Renal pelvis (tissue), 4 donors: ENCODE data around the gene VAT1L. TPM values are rescaled to one million over a fixed set of nuclear protein-coding genes. Genes with fewer than 3 reads are reported as not detected.

Source experiments
- DNase-seq: peaks from one replicate; pipeline ENCODE4 v3.0.0-alpha.2; 2013
- polyA plus RNA-seq, 3 donors: library from polyadenylated mRNA; unstranded; fragments of 120-200 nt; gene quantifications; one replicate each; pipeline ENCODE4 v1.2.1, GENCODE V29; 2013; ENCODE audit not compliant: insufficient read length in 3 of 3

VAT1L gene
- polyA plus RNA-seq, 3 donors: 3.4 to 6.4 (median 3.7) TPM

GRCh38 chr16:77868052-77868451 lies 79.7 kb downstream of the VAT1L start:
- no peak for DNase-seq

- no peak for DNase-seq
These were observed 80.1 kb downstream of the VAT1L start for GRCh38 chr16:77868478-77868877.

DNA sequence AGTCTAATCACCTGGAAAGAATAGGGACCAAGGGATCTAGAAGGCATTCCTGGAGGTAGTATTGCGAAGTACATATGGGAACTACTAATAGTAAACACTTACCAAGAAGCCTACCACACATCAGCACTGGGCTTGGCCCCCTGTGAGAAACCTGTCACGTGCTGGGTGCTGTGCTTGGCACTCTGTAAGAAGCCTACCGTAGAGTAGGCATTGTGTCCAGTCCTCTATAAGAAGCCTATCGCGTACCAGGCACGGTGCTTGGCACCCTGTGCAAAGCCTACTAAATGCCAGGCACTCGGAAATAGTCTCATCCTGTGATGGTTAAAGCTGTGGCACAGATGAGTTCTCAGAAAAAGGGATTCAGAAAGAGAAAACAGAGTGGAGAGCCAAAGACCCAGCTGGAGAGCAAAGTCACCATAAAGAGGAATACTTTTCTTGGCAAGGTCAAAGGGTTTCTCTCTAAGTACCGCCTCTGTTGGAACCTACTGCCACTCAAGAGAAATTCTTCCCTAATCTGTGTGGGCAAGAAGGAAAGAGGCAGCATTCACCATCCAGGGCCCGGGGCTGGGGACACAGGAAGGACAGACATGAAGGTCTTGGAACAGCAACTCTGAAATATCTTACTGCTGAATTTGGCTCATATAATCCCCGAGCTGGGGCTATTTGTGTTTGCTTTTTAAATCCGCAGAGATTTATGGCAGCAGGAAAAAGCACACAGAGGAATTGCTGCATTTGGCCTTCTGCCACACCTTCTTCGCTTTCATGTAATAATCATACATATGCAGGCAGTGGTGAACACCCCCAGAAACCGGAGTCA lies 81.8 kb downstream of the VAT1L start:
- peak; percentile 51 for DNase-seq

GRCh38 chr16:77871932-77872331 lies 83.6 kb downstream of the VAT1L start:
- DNase-seq: no peak

DNA sequence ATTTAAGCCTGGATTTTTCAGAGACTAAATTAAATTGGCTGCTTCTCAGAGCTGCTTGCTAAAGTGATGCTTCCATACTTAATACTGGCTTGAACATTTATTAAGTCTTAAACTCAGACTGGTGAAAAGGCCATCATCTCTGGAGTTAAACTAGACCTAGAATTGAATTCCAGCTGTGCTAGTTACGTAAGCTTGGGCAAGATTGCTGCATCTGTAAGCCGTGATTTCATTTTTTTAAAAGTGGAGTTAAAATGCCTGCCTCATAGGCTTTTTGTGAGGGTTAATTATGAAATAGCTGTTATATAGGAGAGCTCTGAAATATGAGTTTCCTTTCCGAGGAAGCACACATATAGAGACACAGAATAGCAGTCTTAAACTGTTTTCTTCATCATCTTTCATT lies 84.7 kb downstream of the VAT1L start:
- no peak for DNase-seq

GRCh38 chr16:77874347-77874746 lies 86.0 kb downstream of the VAT1L start:
- DNase-seq: no peak

DNA sequence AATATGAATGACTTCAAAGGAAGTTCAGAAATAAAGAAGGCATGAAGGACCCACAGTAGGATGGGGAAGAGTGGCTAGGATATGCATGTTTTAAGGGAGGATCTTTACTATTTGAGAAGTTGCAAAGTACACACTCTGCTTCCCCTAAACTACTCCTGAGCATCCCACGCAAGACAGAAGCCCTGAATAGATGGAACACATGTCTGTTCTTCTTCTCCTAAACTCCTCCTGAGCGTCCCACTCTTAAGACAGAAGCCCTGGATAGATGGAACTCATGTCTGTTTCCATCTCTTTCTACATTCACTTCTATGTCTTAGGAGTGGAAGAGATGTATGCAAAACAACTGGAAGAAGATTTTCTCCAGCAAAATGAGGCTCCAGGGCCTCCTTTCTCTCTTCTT lies 88.4 kb downstream of the VAT1L start:
- no peak for DNase-seq

DNA sequence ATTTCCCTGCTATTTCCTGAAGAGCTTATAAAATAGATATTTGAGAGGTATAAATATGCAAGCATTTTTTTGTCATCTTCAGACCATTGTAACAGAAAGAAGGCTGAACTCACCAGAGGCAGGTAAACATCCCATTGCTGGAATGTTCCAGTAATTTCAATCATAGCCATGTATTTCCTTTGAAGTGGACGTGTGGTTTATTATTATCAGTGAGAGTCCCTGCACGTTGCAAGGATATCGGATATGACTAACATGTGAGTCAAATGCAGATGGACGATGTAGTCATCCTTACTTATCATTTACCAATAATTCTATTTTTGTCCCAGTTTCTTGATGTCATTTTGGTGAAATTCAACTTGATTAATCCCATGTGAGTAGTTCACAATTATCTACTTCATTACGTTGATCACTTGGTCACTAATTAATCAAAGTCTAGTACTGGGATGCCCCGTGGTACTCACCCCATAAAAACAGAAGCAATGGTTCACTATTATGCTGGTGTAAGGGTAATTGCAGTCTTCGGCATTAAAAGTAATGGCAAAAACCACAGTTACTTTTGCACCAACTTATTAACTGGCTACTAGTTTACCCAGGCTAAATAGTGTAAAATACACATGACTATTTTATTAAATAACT lies 89.5 kb downstream of the VAT1L start:
- no peak for DNase-seq

DNA sequence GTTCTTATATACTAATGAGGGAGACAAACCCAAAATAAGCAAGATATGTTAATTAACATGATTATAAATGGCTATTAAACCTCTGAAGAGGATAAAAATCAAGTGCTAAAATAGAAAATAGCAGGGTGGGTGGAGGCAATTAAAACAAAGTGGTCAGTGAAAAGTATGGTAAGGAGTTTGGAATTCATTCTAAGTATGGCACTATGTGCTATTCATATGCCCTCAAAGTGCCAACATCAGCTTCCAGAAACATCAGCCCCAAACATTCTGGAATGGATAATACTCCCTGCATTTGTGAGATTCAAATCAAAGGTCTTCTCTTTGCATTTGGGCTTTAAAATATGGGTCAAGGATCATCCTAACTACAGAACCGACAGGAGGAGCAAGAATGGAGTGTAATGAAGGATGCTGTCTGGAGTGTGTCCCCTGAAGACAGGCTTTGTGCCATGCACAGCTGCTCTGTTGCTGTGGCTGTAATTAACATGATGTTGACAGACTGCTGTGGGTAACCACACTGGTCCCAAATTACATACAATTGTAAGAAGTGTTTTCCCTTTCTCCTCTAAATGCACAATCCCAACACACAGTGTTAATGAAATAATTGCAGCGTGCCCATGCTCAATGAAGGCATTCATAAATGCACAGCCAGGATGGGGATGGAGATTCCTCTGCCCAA lies 93.1 kb downstream of the VAT1L start:
- no peak for DNase-seq

DNA sequence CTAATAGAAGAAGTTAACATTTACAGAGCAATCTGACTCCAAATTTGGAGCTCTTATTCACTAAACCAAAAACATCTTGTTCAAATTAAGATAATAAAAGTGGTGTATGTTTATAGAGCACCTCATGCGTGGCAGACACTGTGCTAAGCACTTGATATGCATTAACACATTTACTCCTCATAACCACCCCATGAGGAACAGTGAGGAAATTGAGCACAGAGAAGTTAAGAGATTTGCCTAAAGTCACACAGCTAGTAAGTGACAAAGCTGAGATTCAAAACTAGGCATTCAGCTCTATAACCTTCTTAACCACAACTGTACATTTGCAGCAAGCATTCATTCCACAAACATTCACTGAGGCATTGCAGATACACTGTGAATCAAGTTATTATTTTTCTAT lies 94.0 kb downstream of the VAT1L start:
- no peak for DNase-seq

DNA sequence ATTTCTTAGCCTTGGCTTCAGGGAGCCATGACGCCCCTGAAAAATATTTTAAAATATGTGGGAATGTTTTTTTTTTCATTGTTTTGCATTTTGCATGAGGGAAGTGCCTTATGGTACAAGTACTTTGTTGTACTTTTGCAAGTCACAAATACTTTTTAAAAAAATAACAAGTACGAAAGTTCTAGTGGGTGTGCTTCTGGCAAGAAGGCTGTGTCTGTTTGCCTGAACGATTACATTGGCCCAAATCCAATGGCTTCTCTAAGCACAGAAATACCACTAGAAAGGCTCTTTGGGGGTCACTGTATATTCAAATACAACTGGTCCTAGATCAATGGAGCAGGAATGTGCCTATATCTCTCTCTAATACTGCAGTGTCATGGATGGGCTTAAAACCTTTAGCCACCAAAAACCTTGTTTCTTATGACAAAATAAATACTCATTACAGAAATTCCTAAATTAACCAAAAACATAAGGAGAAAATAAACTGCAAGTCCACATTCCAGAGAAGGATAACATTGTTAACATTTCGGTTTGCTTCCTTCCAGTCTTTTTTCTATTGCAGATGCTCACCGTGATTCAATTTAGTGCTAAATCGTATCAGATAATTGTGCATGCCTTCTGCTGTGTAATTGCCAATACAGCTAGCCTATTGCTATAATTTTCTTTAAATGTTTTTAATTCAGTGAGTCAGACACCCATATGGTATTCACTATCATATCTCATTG lies 97.4 kb downstream of the VAT1L start:
- no peak for DNase-seq

DNA sequence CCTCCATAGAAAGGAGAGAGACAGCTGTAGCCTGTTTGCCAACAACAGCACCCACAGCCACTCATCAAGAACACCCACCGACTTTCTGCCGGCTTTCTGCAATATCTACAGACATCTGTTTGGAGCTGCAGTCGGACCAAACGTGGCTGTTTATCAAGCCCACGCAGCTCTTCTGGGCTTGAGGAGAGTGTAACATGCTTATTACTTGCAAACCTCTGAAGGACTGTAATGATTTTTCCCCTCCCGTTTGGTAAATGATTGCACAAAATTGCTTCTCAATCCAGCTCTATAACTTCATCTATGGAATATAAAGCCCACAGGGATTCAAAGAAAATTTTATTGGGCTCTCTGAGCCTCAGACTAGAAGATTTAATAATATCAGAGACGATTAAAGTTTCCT lies 100.5 kb downstream of the VAT1L start:
- DNase-seq: no peak

GRCh38 chr16:77890075-77890474 lies 101.7 kb downstream of the VAT1L start:
- no peak for DNase-seq

GRCh38 chr16:77894162-77894561 lies 105.8 kb downstream of the VAT1L start:
- no peak for DNase-seq

- no peak for DNase-seq
These were observed 107.6 kb downstream of the VAT1L start for GRCh38 chr16:77895962-77896361.

GRCh38 chr16:77896415-77897128 lies 108.2 kb downstream of the VAT1L start:
- DNase-seq: no peak

DNA sequence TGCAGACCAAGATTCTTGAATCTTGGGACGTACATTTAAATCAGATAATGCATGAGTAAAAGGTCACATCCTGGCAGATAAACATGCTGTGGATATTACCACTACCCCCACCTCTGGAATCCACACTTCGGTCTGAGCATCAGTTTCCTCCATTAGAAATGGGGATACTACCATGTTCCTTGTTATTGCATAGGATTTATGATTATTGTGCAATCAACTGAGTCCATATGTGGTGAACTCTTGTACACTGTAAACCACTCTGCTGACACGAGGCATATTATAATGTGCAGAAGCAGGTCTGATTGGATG lies 108.7 kb downstream of the VAT1L start:
- DNase-seq: no peak

GRCh38 chr16:77897831-77898605 lies 109.7 kb downstream of the VAT1L start:
- no peak for DNase-seq

DNA sequence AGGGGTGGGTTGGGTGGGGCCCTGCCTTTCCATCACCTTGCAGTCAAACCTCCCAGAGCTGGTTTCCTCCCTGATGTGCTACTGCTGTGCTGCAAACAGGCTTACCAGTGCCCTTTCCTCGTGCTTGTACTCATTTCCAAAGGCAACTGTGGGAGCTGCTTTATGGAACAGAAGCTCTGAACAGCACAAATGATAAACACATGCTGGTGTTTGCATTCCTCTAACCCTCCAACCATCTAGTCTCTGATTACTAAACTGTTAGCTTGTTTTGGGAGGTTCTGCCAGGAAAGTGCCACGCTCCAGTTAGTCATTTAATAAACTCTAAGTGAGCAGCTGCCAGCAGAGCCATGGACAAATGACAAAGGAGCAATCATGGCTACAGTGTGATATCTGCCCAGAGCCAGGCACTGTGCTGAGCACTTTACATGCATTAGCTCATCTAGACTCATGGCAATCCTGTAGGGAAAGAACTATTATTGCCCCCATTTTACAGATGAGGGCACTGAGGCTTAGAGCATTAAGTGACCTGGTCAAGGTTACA lies 110.4 kb downstream of the VAT1L start:
- DNase-seq: no peak

GRCh38 chr16:77899416-77899815 lies 111.1 kb downstream of the VAT1L start:
- no peak for DNase-seq
